WTC11 (cell line): ENCODE data around the gene SGSH. TPM values are rescaled to one million over a fixed set of nuclear protein-coding genes. Genes with fewer than 3 reads are reported as not detected.
"Not testable (repeated sequence)": the region's sequence is repeated elsewhere in the genome, so short reads cannot be mapped to it uniquely, and the experiment has no call there.

Experiments used
- ATAC-seq: fragments of 200-7000 bp; cut with Tn5 transposase; 2 replicates; pipeline ENCODE4 v1.10.0; 2021; ENCODE audit warnings: mild to moderate bottlenecking, moderate library complexity
- CTCF ChIA-PET: fragments of 300-600 bp; sonication (Branson Sonifier 250); formaldehyde crosslinking; loops from one replicate; lab custom pipeline; 2021; ENCODE audit warnings: antibody characterized with exemption; lab: Charles Lee
- POLR2A ChIA-PET: fragments of 350-600 bp; sonication (Branson Sonifier 250); formaldehyde crosslinking; loops from one replicate; lab custom pipeline; 2021; ENCODE audit warnings: antibody characterized with exemption; lab: Charles Lee
- DNase-seq: peaks from one replicate; pipeline ENCODE4 v3.0.0; 2021; ENCODE audit warnings: low spot score
- H3K27ac Mint-ChIP-seq: 2 replicates; pipeline ENCODE4 v1.8.0; 2021; ENCODE audit warnings: mixed read lengths
- H3K27me3 Mint-ChIP-seq: 2 replicates; pipeline ENCODE4 v1.8.0; 2021; ENCODE audit warnings: low read depth, mild to moderate bottlenecking, moderate library complexity, mixed read lengths
- H3K36me3 Mint-ChIP-seq: 2 replicates; pipeline ENCODE4 v1.8.0; 2021; ENCODE audit warnings: mixed read lengths
- H3K4me1 Mint-ChIP-seq: 2 replicates; pipeline ENCODE4 v1.8.0; 2022; ENCODE audit warnings: mixed read lengths
- H3K4me3 Mint-ChIP-seq: 2 replicates; pipeline ENCODE4 v1.8.0; 2021; ENCODE audit warnings: mild to moderate bottlenecking, moderate library complexity, mixed read lengths
- H3K9me3 Mint-ChIP-seq: 2 replicates; pipeline ENCODE4 v1.8.0; 2021; ENCODE audit warnings: mixed read lengths
- CREM ChIP-seq: sonication (generic); formaldehyde crosslinking; IDR thresholded peaks from 2 replicates; pipeline ENCODE4 v1.8.1; 2022; ENCODE audit warnings: mild to moderate bottlenecking, missing genetic modification reagents, moderate library complexity
- NFATC4 ChIP-seq: fragments of 250-450 bp; sonication (Bioruptor Pico); IDR thresholded peaks from 2 replicates; pipeline ENCODE4 v1.9.0; 2021; ENCODE audit warnings: mild to moderate bottlenecking
- NR1H2 ChIP-seq: sonication (generic); formaldehyde crosslinking; IDR thresholded peaks from 2 replicates; pipeline ENCODE4 v1.9.0; 2021; ENCODE audit warnings: mild to moderate bottlenecking, moderate library complexity, missing genetic modification reagents
- NR2C2 ChIP-seq: sonication (generic); formaldehyde crosslinking; IDR thresholded peaks from 2 replicates; pipeline ENCODE4 v1.8.0; 2022; ENCODE audit warnings: mild to moderate bottlenecking, missing genetic modification reagents
- SOX15 ChIP-seq: fragments of 250-450 bp; sonication (Bioruptor Pico); IDR thresholded peaks from 2 replicates; pipeline ENCODE4 v1.9.0; 2021; ENCODE audit warnings: mild to moderate bottlenecking
- TP53 ChIP-seq: sonication (generic); formaldehyde crosslinking; IDR thresholded peaks from 2 replicates; pipeline ENCODE4 v1.8.1; 2023; ENCODE audit warnings: mild to moderate bottlenecking, missing genetic modification reagents
- ZNF317 ChIP-seq: sonication (generic); formaldehyde crosslinking; IDR thresholded peaks from 2 replicates; pipeline ENCODE4 v1.8.1; 2023; ENCODE audit warnings: low read depth, mild to moderate bottlenecking, moderate library complexity, missing genetic modification reagents, borderline replicate concordance
- ZNF396 ChIP-seq: fragments of 250-450 bp; sonication (Bioruptor Pico); IDR thresholded peaks from 2 replicates; pipeline ENCODE4 v1.8.0; 2021; ENCODE audit warnings: mild to moderate bottlenecking, moderate library complexity, borderline replicate concordance
- ZNF416 ChIP-seq: fragments of 250-450 bp; sonication (Bioruptor Pico); IDR thresholded peaks from 2 replicates; pipeline ENCODE4 v1.9.0; 2021; ENCODE audit warnings: mild to moderate bottlenecking, inconsistent platforms
- ZNF423 ChIP-seq: fragments of 250-450 bp; sonication (Bioruptor Pico); IDR thresholded peaks from 2 replicates; pipeline ENCODE4 v2.1.2; 2022; ENCODE audit warnings: mild to moderate bottlenecking, moderate library complexity
- total RNA-seq: library from RNA; stranded (reverse); gene quantifications from 3 replicates; pipeline ENCODE4 v1.2.3, GENCODE V29; 2021
- TF ChIP-seq, protein P1 (sequence below): sonication (generic); formaldehyde crosslinking; IDR thresholded peaks from 2 replicates; pipeline ENCODE4 v1.8.1; 2022; ENCODE audit warnings: mild to moderate bottlenecking, moderate library complexity, missing genetic modification reagents
- TF ChIP-seq, protein P2 (sequence below): fragments of 250-450 bp; sonication (Bioruptor Pico); IDR thresholded peaks from 2 replicates; pipeline ENCODE4 v2.1.2; 2022; ENCODE audit warnings: mild to moderate bottlenecking, moderate library complexity
- TF ChIP-seq, protein P3 (sequence below): fragments of 250-450 bp; sonication (Bioruptor Pico); conservative IDR thresholded peaks from 2 replicates; pipeline ENCODE4 v1.9.0; 2021; ENCODE audit warnings: mild to moderate bottlenecking
- TF ChIP-seq, protein P4 (sequence below): sonication (generic); formaldehyde crosslinking; IDR thresholded peaks from 2 replicates; pipeline ENCODE4 v1.8.0; 2022; ENCODE audit warnings: mild to moderate bottlenecking, missing genetic modification reagents
- TF ChIP-seq, protein P5 (sequence below): sonication (generic); formaldehyde crosslinking; IDR thresholded peaks from 2 replicates; pipeline ENCODE4 v1.8.0; 2023; ENCODE audit warnings: missing genetic modification reagents
- TF ChIP-seq, protein P6 (sequence below): fragments of 250-450 bp; sonication (Bioruptor Pico); IDR thresholded peaks from 2 replicates; pipeline ENCODE4 v1.9.0; 2021; ENCODE audit warnings: mild to moderate bottlenecking, borderline replicate concordance
- TF ChIP-seq, protein P7 (sequence below): sonication (generic); formaldehyde crosslinking; IDR thresholded peaks from 2 replicates; pipeline ENCODE4 v1.8.1; 2023; ENCODE audit warnings: mild to moderate bottlenecking, missing genetic modification reagents

Gene SGSH
- total RNA-seq, 1 experiment from 2014 or later, result 27.7 TPM

DNA sequence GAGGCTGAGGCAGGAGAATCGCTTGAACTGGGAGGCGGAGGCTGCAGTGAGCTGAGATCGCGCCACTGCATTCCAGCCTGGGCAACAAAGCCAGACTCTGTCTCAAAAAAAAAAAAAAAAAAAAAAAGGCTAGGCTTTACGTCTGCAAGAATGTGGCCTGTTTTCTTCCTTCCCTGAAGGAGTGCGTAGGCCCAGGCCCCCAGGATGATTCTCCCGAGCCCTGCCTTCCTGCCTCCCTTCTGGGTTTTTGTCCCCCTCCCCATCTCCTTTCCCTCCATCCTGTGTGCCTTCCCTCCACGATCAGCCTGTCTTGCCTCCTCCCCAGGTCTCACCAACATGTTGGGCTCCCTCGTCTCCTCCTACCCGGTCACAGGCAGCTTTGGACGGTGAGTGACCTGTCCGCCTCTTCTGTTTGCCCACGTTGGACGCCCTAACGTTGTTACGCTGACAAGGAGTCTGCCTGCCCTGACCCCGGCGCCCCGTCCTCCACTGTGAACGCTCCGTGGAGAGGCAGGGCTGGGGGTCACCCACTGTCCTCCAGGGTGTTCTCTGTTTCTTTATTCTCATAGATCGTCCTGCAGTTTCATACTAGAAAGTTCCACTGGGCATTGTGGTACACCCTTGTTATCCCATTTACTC is 24.9 kb upstream of the SGSH start:
- H3K27me3 Mint-ChIP-seq, result no peaks in the 10 kb centered on the region
- CTCF ChIA-PET, result interaction anchor here (0.7 kb wide), 1 partner anchor 251 kb away, joined by 4 read pairs; no protein-coding TSS in a partner anchor
- no peaks in the 10 kb centered on the region for H3K9me3 Mint-ChIP-seq
- H3K36me3 Mint-ChIP-seq, result peaks cover 30% of the 10 kb centered on the region
- TF ChIP-seq NR2C2 (no peak), ZNF396 (no peak), NFATC4 (CRISPR knock-in tag) (no peak), SOX15 (CRISPR knock-in tag) (no peak), ZNF317 (no peak), TP53 (CRISPR knock-in tag) (no peak), NR1H2 (CRISPR knock-in tag) (no peak)
- TF ChIP-seq, protein P1, sequence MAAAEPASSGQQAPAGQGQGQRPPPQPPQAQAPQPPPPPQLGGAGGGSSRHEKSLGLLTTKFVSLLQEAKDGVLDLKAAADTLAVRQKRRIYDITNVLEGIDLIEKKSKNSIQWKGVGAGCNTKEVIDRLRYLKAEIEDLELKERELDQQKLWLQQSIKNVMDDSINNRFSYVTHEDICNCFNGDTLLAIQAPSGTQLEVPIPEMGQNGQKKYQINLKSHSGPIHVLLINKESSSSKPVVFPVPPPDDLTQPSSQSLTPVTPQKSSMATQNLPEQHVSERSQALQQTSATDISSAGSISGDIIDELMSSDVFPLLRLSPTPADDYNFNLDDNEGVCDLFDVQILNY (CRISPR knock-in tag), result no peak
- TF ChIP-seq, protein P2, sequence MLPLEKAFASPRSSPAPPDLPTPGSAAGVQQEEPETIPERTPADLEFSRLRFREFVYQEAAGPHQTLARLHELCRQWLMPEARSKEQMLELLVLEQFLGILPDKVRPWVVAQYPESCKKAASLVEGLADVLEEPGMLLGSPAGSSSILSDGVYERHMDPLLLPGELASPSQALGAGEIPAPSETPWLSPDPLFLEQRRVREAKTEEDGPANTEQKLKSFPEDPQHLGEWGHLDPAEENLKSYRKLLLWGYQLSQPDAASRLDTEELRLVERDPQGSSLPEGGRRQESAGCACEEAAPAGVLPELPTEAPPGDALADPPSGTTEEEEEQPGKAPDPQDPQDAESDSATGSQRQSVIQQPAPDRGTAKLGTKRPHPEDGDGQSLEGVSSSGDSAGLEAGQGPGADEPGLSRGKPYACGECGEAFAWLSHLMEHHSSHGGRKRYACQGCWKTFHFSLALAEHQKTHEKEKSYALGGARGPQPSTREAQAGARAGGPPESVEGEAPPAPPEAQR (CRISPR knock-in tag), result no peak
- TF ChIP-seq, protein P3, sequence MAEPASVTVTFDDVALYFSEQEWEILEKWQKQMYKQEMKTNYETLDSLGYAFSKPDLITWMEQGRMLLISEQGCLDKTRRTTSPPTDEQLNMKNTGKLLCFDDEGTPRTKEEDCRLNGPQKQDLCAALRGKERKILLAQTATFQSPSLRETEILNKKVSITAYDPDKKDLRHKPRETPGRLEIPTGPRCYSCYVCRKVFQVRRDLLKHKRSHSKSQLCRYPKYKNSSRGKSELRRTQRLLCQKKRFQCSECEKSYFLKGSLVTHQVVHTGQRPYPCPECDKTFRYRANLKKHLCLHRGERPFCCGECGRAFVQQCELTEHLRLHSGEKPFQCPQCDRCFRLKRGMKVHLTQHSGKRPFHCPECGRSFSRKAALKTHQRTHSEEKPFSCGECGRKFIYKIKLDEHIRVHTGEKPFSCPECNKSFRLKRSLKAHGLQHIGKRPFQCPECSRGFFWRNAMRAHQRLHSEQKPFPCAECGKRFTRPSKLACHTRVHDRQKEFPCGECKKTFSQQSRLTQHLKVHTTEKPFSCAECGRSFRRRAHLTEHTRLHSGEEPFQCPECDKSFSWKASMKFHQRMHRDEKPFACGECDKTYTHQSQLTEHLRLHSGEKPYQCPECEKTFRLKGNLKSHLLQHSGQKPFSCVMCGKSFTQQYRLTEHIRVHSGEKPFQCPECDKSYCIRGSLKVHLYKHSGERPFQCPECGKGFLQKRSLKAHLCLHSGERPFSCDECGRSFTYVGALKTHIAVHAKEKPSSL (CRISPR knock-in tag), result no peak
- H3K4me1 Mint-ChIP-seq, result no peaks in the 10 kb centered on the region
- peak overlapping the region; percentile 92 for H3K27ac Mint-ChIP-seq
- POLR2A ChIA-PET, result no interaction called here
- no peak for ATAC-seq
- no peak for DNase-seq
- no peak overlapping the region for H3K4me3 Mint-ChIP-seq

DNA sequence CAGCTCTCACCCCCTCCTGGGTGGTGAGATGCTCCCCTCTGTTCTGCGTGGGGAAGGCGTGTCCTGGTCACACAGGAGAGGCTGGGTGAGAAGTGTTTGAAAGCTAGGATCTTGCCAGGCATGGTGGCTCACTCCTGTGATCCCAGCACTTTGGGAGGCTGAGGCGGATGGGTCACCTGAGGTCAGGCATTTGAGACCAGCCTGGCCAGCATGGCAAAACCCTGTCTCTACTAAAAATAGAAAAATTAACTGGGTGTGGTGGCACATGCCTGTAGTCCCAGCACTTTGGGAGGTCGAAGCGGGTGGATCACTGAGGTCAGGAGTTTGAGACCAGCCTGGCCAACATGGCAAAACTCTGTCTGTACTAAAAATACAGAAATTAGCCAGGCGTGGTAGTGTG is 24.3 kb upstream of the SGSH start:
- POLR2A ChIA-PET, H3K9me3 Mint-ChIP-seq, ATAC-seq, H3K27ac Mint-ChIP-seq, H3K4me3 Mint-ChIP-seq, H3K27me3 Mint-ChIP-seq, H3K4me1 Mint-ChIP-seq, DNase-seq: not testable (repeated sequence)
- CTCF ChIA-PET, result interaction anchor here (0.7 kb wide), 1 partner anchor 251 kb away, joined by 4 read pairs; no protein-coding TSS in a partner anchor
- H3K36me3 Mint-ChIP-seq, result peaks cover 34% of the 10 kb centered on the region

DNA sequence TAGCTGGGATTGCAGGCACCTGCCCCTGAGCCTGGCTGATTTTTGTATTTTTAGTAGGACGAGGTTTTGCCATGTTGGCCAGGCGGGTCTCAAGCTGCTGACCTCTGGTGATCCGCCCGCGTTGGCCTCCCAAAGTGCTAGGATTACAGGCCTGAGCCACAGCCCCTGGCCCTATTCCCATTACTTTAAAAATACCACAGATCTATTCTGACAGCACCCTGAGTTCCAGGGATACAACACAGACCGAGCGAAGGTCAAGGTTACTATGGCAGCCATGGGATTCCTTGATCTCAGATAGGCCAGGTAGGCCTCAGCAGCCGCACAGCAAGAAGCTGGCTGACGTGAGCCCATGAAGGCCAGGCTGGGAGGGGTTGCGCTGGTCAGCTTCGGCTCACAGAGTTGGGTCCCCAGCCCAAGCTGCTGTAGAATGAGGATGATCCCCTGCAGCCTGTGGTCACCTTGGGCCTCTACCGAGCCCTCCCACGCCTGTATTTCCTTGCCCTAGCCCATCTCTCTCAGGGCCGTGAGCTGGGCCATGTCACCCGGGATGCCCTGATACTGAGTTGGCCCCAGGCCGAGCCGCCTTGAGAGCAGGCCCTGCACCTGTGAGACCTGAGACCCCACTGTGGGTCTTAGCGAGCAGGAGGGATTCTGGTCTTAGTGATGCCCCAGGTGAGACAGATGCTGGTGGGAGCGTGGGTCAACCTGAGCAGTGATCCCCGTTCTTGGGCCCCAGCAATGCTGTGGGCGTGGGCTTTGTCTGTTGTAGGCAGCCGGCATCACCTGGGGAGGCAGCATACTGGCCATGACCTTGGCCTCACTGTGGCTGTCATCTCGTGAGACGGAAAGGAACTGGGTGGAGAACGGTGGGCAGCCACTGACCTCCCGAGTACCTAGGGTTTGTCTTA is 23.6 kb upstream of the SGSH start:
- CTCF ChIA-PET, result no interaction called here
- H3K36me3 Mint-ChIP-seq, result peaks cover 34% of the 10 kb centered on the region
- H3K27ac Mint-ChIP-seq, result no peak overlapping the region
- no peaks in the 10 kb centered on the region for H3K4me1 Mint-ChIP-seq
- no peak for DNase-seq
- H3K27me3 Mint-ChIP-seq, result no peaks in the 10 kb centered on the region
- no peaks in the 10 kb centered on the region for H3K9me3 Mint-ChIP-seq
- POLR2A ChIA-PET, result no interaction called here
- H3K4me3 Mint-ChIP-seq, result no peak overlapping the region
- no peak for ATAC-seq
- no peak for TF ChIP-seq ZNF423 (CRISPR knock-in tag)
- TF ChIP-seq, protein P4, sequence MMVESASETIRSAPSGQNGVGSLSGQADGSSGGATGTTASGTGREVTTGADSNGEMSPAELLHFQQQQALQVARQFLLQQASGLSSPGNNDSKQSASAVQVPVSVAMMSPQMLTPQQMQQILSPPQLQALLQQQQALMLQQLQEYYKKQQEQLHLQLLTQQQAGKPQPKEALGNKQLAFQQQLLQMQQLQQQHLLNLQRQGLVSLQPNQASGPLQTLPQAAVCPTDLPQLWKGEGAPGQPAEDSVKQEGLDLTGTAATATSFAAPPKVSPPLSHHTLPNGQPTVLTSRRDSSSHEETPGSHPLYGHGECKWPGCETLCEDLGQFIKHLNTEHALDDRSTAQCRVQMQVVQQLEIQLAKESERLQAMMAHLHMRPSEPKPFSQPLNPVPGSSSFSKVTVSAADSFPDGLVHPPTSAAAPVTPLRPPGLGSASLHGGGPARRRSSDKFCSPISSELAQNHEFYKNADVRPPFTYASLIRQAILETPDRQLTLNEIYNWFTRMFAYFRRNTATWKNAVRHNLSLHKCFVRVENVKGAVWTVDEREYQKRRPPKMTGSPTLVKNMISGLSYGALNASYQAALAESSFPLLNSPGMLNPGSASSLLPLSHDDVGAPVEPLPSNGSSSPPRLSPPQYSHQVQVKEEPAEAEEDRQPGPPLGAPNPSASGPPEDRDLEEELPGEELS (CRISPR knock-in tag), result no peak
- TF ChIP-seq, protein P5, sequence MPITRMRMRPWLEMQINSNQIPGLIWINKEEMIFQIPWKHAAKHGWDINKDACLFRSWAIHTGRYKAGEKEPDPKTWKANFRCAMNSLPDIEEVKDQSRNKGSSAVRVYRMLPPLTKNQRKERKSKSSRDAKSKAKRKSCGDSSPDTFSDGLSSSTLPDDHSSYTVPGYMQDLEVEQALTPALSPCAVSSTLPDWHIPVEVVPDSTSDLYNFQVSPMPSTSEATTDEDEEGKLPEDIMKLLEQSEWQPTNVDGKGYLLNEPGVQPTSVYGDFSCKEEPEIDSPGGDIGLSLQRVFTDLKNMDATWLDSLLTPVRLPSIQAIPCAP (CRISPR knock-in tag), result no peak
- no peak for TF ChIP-seq CREM (CRISPR knock-in tag)
- no peak for TF ChIP-seq ZNF416 (CRISPR knock-in tag)
- TF ChIP-seq, protein P6, sequence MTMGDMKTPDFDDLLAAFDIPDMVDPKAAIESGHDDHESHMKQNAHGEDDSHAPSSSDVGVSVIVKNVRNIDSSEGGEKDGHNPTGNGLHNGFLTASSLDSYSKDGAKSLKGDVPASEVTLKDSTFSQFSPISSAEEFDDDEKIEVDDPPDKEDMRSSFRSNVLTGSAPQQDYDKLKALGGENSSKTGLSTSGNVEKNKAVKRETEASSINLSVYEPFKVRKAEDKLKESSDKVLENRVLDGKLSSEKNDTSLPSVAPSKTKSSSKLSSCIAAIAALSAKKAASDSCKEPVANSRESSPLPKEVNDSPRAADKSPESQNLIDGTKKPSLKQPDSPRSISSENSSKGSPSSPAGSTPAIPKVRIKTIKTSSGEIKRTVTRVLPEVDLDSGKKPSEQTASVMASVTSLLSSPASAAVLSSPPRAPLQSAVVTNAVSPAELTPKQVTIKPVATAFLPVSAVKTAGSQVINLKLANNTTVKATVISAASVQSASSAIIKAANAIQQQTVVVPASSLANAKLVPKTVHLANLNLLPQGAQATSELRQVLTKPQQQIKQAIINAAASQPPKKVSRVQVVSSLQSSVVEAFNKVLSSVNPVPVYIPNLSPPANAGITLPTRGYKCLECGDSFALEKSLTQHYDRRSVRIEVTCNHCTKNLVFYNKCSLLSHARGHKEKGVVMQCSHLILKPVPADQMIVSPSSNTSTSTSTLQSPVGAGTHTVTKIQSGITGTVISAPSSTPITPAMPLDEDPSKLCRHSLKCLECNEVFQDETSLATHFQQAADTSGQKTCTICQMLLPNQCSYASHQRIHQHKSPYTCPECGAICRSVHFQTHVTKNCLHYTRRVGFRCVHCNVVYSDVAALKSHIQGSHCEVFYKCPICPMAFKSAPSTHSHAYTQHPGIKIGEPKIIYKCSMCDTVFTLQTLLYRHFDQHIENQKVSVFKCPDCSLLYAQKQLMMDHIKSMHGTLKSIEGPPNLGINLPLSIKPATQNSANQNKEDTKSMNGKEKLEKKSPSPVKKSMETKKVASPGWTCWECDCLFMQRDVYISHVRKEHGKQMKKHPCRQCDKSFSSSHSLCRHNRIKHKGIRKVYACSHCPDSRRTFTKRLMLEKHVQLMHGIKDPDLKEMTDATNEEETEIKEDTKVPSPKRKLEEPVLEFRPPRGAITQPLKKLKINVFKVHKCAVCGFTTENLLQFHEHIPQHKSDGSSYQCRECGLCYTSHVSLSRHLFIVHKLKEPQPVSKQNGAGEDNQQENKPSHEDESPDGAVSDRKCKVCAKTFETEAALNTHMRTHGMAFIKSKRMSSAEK, result no peak
- TF ChIP-seq, protein P7, sequence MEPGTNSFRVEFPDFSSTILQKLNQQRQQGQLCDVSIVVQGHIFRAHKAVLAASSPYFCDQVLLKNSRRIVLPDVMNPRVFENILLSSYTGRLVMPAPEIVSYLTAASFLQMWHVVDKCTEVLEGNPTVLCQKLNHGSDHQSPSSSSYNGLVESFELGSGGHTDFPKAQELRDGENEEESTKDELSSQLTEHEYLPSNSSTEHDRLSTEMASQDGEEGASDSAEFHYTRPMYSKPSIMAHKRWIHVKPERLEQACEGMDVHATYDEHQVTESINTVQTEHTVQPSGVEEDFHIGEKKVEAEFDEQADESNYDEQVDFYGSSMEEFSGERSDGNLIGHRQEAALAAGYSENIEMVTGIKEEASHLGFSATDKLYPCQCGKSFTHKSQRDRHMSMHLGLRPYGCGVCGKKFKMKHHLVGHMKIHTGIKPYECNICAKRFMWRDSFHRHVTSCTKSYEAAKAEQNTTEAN (CRISPR knock-in tag), result no peak
- TF ChIP-seq NFATC4 (CRISPR knock-in tag), result no peak
